Activated naive CD8-positive, alpha-beta T cell treated with anti-CD3 and anti-CD28 coated beads, Interleukin-2, amount 50 U/mL, for 24 hours (primary cell): ENCODE measurements around the gene NUB1.

Experiments
- ATAC-seq: fragments of 150-1000 bp; cut with Tn5 transposase; one replicate; pipeline ENCODE4 v1.10.0; 2021
- DNase-seq: peaks from one replicate; pipeline ENCODE4 v3.0.0; 2021
- H3K27ac Mint-ChIP-seq: one replicate; pipeline ENCODE4 v1.8.0; 2021; ENCODE audit warnings: mild to moderate bottlenecking, mixed read lengths
- H3K27me3 Mint-ChIP-seq: one replicate; pipeline ENCODE4 v1.8.0; 2021; ENCODE audit warnings: mixed read lengths
- H3K36me3 Mint-ChIP-seq: one replicate; pipeline ENCODE4 v1.8.0; 2021; ENCODE audit warnings: low read depth, mixed read lengths
- H3K4me1 Mint-ChIP-seq: one replicate; pipeline ENCODE4 v1.8.0; 2021; ENCODE audit warnings: mixed read lengths
- H3K4me3 Mint-ChIP-seq: one replicate; pipeline ENCODE4 v1.8.0; 2021; ENCODE audit warnings: mild to moderate bottlenecking, moderate library complexity, mixed read lengths
- H3K9me3 Mint-ChIP-seq: one replicate; pipeline ENCODE4 v1.8.0; 2021; ENCODE audit warnings: mixed read lengths

NUB1 gene

DNA sequence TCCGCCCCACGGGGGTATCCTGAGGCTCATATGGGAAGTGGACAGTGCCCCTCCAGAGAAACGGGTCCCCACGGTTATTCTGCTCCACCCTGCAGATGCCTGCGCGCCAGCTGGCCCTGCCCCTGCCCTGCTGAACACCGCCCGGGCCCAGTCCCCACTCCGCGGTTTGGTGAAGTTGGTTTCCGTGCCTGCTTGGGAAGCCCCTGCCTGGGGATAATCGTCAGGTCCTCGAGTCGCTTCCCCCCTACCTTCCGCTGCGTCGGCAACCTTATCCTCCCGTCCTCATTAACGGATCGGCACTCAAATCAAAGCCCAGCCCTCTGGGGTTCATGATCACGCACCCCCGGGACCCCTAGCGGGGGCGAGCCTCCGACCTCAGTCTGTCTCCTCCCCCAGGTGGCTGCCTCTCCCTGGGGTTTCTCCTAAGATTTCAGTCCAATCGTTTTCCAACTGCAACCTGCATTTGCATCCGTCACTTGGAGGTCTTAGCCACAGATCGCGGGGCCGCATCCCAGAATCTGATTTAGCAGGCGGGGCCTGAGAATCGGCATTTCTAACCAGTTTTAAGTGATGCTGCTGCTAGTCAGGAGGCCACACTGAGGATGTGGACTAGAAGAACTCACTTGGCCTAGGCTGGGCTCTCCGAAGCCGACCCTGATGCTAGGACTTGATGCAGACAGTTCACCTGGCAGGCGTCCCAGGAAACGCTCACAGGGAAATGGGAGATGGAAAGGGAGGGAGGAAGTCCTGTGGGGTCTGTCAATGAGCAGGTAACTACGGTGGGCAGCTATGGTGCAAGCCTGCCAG is 40.7 kb downstream of the NUB1 start:
- Mint-ChIP-seq H3K4me1 (peaks cover 10% of the 10 kb centered on the region), H3K27ac (no peak overlapping the region), H3K9me3 (no peaks in the 10 kb centered on the region), H3K36me3 (peaks cover 3% of the 10 kb centered on the region), H3K27me3 (peaks cover 24% of the 10 kb centered on the region), H3K4me3 (peak overlapping the region; percentile 60)
- peak; percentile 16 for DNase-seq
- ATAC-seq: peak; percentile 25

DNA sequence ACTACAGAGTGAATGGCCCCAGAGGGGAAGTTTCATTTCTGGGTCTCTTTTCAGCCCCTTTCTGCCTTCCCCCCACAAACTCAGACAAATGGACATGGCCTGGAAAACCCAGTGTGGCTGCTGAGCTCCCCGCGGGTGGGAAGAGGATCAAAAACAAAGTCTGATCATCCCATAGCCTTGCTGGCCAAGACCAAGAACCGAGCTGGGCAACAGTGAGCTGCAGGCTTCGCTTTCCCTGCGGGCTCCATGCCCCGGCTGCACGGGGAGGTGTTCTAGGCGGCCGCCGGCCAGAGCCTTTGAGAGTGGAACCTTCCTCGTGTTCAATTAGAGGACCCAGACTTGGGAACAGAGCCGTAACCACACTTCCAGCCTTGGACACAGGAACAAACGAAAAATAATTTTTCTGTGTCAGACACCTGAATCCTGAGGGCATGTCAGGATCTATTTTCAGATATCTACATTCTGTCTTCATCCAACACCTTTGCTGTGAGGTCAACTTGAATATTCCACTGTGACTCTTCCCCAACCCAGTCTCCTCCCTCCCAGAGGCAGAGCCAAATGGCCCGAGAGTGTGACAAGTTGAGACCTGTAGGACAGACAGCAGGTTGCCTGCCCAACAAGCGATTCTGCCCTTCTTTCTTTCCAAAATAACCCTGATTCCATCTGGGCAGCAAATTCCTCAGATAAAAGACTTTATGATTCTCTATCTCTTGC is 42.2 kb downstream of the NUB1 start:
- H3K4me3 Mint-ChIP-seq: no peak overlapping the region
- H3K27ac Mint-ChIP-seq: no peak overlapping the region
- ATAC-seq (no peak), DNase-seq (no peak)
- H3K4me1 Mint-ChIP-seq: peaks cover 10% of the 10 kb centered on the region
- peaks cover 24% of the 10 kb centered on the region for H3K27me3 Mint-ChIP-seq
- H3K36me3 Mint-ChIP-seq: no peaks in the 10 kb centered on the region
- no peaks in the 10 kb centered on the region for H3K9me3 Mint-ChIP-seq

GRCh38 chr7:151384352-151384697 is 42.7 kb downstream of the NUB1 start:
- Mint-ChIP-seq H3K9me3 (no peaks in the 10 kb centered on the region), H3K36me3 (no peaks in the 10 kb centered on the region), H3K4me1 (peaks cover 10% of the 10 kb centered on the region), H3K27me3 (peaks cover 24% of the 10 kb centered on the region), H3K27ac (no peak overlapping the region), H3K4me3 (no peak overlapping the region)
- no peak for ATAC-seq
- DNase-seq: no peak

- Mint-ChIP-seq H3K36me3 (no peaks in the 10 kb centered on the region), H3K9me3 (no peaks in the 10 kb centered on the region), H3K27ac (no peak overlapping the region), H3K27me3 (peaks cover 24% of the 10 kb centered on the region), H3K4me1 (peaks cover 10% of the 10 kb centered on the region), H3K4me3 (no peak overlapping the region)
- no peak for DNase-seq
- no peak for ATAC-seq
Observed at GRCh38 chr7:151384776-151385625, 43.4 kb downstream of the NUB1 start.

- Mint-ChIP-seq H3K27me3 (peaks cover 26% of the 10 kb centered on the region), H3K4me1 (peaks cover 9% of the 10 kb centered on the region), H3K36me3 (no peaks in the 10 kb centered on the region), H3K27ac (no peak overlapping the region), H3K9me3 (no peaks in the 10 kb centered on the region), H3K4me3 (no peak overlapping the region)
- DNase-seq (no peak), ATAC-seq (no peak)
Observed at GRCh38 chr7:151385626-151386300, 44.2 kb downstream of the NUB1 start.

DNA sequence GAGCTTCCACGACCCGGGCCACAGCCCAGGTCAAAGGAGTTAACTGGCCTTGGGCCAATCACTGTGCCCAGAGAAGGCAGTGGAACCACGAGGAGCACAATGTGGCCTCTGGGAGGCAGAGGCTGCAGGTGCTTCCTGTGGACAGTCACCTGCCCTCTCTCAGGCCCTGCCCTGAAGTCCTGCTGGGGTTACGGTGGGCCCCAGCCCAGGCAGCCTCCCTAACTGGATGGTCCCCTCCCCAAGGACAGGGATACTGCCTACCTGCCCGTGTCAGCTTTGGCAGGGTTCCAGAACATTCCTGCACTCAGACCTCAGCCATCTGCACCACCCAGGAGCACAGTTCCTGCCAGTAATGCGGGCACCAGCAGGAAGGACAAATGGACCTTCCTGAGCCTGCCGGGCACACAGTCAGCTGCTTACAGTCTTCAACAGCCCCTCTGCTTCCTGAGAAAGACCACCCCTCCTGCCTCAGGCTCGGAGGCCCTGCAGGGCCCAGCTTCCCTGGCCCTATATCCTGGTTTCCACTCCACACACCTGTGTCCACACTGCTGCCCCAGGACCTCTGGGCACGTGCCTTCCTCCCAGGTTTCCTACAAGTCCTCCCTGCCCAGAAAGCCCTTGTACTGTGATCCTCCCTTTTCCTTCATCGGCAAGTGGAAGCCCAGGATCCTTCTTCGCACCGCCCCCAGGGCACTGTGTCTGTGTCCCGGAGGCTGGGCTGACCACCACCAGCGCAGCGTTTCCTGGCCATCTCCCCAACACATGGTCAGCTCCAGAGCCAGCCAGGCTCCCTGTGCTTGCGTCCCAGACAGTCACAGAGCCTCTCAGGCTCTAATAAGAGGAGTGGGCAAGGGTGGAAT is 44.9 kb downstream of the NUB1 start:
- H3K4me3 Mint-ChIP-seq: no peak overlapping the region
- H3K27me3 Mint-ChIP-seq: peaks cover 27% of the 10 kb centered on the region
- DNase-seq: no peak

GRCh38 chr7:151387161-151388006 is 45.8 kb downstream of the NUB1 start:
- Mint-ChIP-seq H3K4me1 (peaks cover 2% of the 10 kb centered on the region), H3K36me3 (no peaks in the 10 kb centered on the region), H3K4me3 (no peak overlapping the region), H3K27me3 (peaks cover 23% of the 10 kb centered on the region), H3K27ac (no peak overlapping the region), H3K9me3 (no peaks in the 10 kb centered on the region)
- DNase-seq (no peak), ATAC-seq (no peak)

More for the DNA sequence above, 44.9 kb downstream of the NUB1 start:
- Mint-ChIP-seq H3K36me3 (no peaks in the 10 kb centered on the region), H3K4me1 (peaks cover 6% of the 10 kb centered on the region), H3K27ac (no peak overlapping the region), H3K9me3 (no peaks in the 10 kb centered on the region)
- no peak for ATAC-seq

DNA sequence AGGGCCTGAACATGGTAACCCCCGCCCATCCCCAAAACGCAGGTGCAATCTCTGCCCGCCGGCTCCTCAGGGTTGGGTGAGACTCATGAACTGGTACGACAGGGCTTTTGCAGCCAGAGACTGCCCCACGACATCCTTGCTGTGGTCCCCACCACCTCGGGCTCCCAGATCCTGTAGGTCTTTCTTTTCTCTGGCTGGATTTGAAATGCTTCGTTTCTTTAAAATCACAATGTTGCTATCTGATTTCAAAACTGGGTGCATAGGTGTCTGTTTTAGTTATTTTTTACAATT is 46.3 kb downstream of the NUB1 start:
- DNase-seq (no peak), ATAC-seq (no peak)
- H3K27ac Mint-ChIP-seq: no peak overlapping the region
- no peaks in the 10 kb centered on the region for H3K4me1 Mint-ChIP-seq
- H3K9me3 Mint-ChIP-seq: no peaks in the 10 kb centered on the region
- no peaks in the 10 kb centered on the region for H3K36me3 Mint-ChIP-seq
- peaks cover 18% of the 10 kb centered on the region for H3K27me3 Mint-ChIP-seq
- no peak overlapping the region for H3K4me3 Mint-ChIP-seq

GRCh38 chr7:151388430-151388829 is 46.8 kb downstream of the NUB1 start:
- Mint-ChIP-seq H3K4me1 (no peaks in the 10 kb centered on the region), H3K27me3 (peaks cover 17% of the 10 kb centered on the region), H3K27ac (no peak overlapping the region), H3K9me3 (no peaks in the 10 kb centered on the region), H3K36me3 (no peaks in the 10 kb centered on the region), H3K4me3 (no peak overlapping the region)
- DNase-seq (no peak), ATAC-seq (no peak)

- H3K9me3 Mint-ChIP-seq: no peaks in the 10 kb centered on the region
- ATAC-seq (no peak), DNase-seq (no peak)
- H3K4me3 Mint-ChIP-seq: no peak overlapping the region
- peaks cover 11% of the 10 kb centered on the region for H3K27me3 Mint-ChIP-seq
- no peaks in the 10 kb centered on the region for H3K4me1 Mint-ChIP-seq
- no peaks in the 10 kb centered on the region for H3K36me3 Mint-ChIP-seq
- no peak overlapping the region for H3K27ac Mint-ChIP-seq
Observed at GRCh38 chr7:151389096-151389767, 47.6 kb downstream of the NUB1 start.

DNA sequence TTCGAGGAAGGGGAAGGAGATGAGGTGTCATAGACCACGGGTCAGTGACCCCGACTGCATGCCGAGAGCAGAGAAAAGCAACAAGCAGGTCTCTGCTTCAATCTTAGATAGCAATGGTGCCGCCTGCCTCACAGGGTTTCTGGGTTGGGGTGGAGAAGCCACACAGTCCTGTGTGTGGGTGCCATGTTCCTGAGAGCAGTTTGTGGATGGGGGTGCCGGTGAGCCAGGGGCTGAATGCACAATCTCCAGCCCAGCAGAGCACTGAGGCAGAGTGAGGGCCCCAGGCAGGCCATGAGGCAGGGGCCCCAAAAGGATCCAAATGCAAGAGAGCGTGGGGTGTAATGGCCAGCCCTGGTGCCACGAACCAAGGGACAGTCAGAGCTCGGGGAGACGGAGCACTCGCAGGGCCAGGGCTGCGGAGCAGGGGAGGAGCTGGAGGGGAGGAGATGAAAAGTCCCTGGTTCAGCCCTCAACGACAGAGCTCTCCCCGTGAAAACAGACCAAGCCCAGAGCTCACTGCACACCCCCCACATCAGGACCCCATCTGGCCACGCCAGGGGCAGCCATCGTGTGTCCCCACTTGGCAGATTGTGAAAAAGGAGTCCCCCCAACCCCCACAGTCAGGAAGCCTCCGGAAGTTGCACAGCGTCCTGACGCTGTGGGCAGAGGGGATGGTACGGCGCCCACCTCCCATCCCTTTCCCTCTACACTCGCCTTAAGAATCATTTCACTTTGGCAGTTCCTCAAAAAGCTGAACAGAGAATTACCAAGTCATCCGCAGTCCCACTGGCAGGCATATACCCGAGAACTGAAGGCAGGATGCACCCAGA is 48.4 kb downstream of the NUB1 start:
- H3K27ac Mint-ChIP-seq: no peak overlapping the region
- ATAC-seq (no peak), DNase-seq (no peak)
- no peaks in the 10 kb centered on the region for H3K4me1 Mint-ChIP-seq
- H3K36me3 Mint-ChIP-seq: no peaks in the 10 kb centered on the region
- no peak overlapping the region for H3K4me3 Mint-ChIP-seq
- no peaks in the 10 kb centered on the region for H3K9me3 Mint-ChIP-seq
- H3K27me3 Mint-ChIP-seq: peaks cover 6% of the 10 kb centered on the region
